Liver (tissue), 9 donors: Measurements from ENCODE around the gene MAP4K1. TPM values are rescaled to one million over a fixed set of nuclear protein-coding genes. Genes with fewer than 3 reads are reported as not detected.
A peak's percentile ranks its signal among the peaks of the same experiment; 100 is the strongest.

Source experiments
- DNase-seq: peaks from one replicate; pipeline ENCODE4 v3.0.0-alpha.2; 2017; ENCODE audit warnings: low spot score
- H3K27ac ChIP-seq, 2 donors: one replicate each; pipeline ENCODE4 v1.7.0; 2013; ENCODE audit warnings: inconsistent platforms in 2 of 2, low read length in 2 of 2, control low read depth in 1 of 2, low read depth in 1 of 2, mild to moderate bottlenecking in 1 of 2
- H3K27me3 ChIP-seq, 4 donors: one replicate each; pipeline versions ENCODE4 v1.6.1 to v1.7.0; 2013; ENCODE audit warnings: low read length in 3 of 4, inconsistent platforms in 1 of 4, mild to moderate bottlenecking in 1 of 4, moderate library complexity in 1 of 4; ENCODE audit not compliant: control insufficient read depth in 4 of 4, insufficient read depth in 4 of 4
- H3K36me3 ChIP-seq, 4 donors: one replicate each; pipeline versions ENCODE4 v1.6.1 to v1.7.0; 2013; ENCODE audit warnings: low read length in 3 of 4, mild to moderate bottlenecking in 3 of 4, low read depth in 1 of 4, moderate library complexity in 1 of 4; ENCODE audit not compliant: control insufficient read depth in 4 of 4, insufficient read depth in 3 of 4
- H3K4me1 ChIP-seq, 4 donors: one replicate each; pipeline versions ENCODE4 v1.6.1 to v1.7.0; 2013; ENCODE audit warnings: low read length in 3 of 4, mild to moderate bottlenecking in 3 of 4, moderate library complexity in 1 of 4; ENCODE audit not compliant: control insufficient read depth in 4 of 4, insufficient read depth in 4 of 4
- H3K4me3 ChIP-seq, 3 donors: one replicate each; pipeline versions ENCODE4 v1.6.1 to v1.7.0; 2013; ENCODE audit warnings: low read length in 3 of 3, control low read depth in 1 of 3, low read depth in 1 of 3, mild to moderate bottlenecking in 1 of 3
- H3K9ac ChIP-seq, 2 donors: one replicate each; pipeline ENCODE4 v1.7.0; 2013; ENCODE audit warnings: low read length in 2 of 2, mild to moderate bottlenecking in 2 of 2, moderate library complexity in 2 of 2, control low read depth in 1 of 2, low read depth in 1 of 2
- H3K9me3 ChIP-seq, 4 donors: one replicate each; pipeline versions ENCODE4 v1.6.1 to v1.7.0; 2013; ENCODE audit warnings: low read length in 3 of 4; ENCODE audit not compliant: control insufficient read depth in 4 of 4
- ATF3 ChIP-seq: IDR thresholded peaks from 2 replicates; pipeline ENCODE4 v1.6.1; 2016; ENCODE audit warnings: antibody characterized with exemption
- EGR1 ChIP-seq, 2 donors: IDR thresholded peaks; 2 replicates each; pipeline ENCODE4 v1.6.1; 2016 to 2018; ENCODE audit warnings: antibody characterized with exemption in 2 of 2, low read depth in 2 of 2
- FOXA1 ChIP-seq: IDR thresholded peaks from 2 replicates; pipeline ENCODE4 v1.6.1; 2016; ENCODE audit warnings: antibody characterized with exemption
- FOXA2 ChIP-seq: IDR thresholded peaks from 2 replicates; pipeline ENCODE4 v1.6.1; 2016; ENCODE audit warnings: antibody characterized with exemption
- GABPA ChIP-seq, 2 donors: IDR thresholded peaks in 1 of 2; conservative IDR thresholded peaks in 1 of 2; 2 replicates each; pipeline ENCODE4 v1.6.1; 2016; ENCODE audit warnings: antibody characterized with exemption in 2 of 2, mild to moderate bottlenecking in 1 of 2, moderate library complexity in 1 of 2
- HNF4A ChIP-seq, 2 donors: conservative IDR thresholded peaks; 2 replicates each; pipeline ENCODE4 v1.6.1; 2016; ENCODE audit warnings: antibody characterized with exemption in 2 of 2, mild to moderate bottlenecking in 2 of 2
- HNF4G ChIP-seq: IDR thresholded peaks from 2 replicates; pipeline ENCODE4 v1.6.1; 2016; ENCODE audit warnings: antibody characterized with exemption
- JUND ChIP-seq, 2 donors: IDR thresholded peaks; 2 replicates each; pipeline ENCODE4 v1.6.1; 2016; ENCODE audit warnings: antibody characterized with exemption in 2 of 2
- MAX ChIP-seq: IDR thresholded peaks from 2 replicates; pipeline ENCODE4 v1.6.1; 2016; ENCODE audit warnings: antibody characterized with exemption
- NR2F2 ChIP-seq: IDR thresholded peaks from 2 replicates; pipeline ENCODE4 v1.6.1; 2016; ENCODE audit warnings: antibody characterized with exemption
- RAD21 ChIP-seq, 2 donors: IDR thresholded peaks; 2 replicates each; pipeline ENCODE4 v1.6.1; 2016; ENCODE audit warnings: antibody characterized with exemption in 2 of 2, mild to moderate bottlenecking in 2 of 2
- RXRA ChIP-seq, 2 donors: IDR thresholded peaks; 2 replicates each; pipeline ENCODE4 v1.6.1; 2017 to 2018; ENCODE audit warnings: antibody characterized with exemption in 2 of 2, mild to moderate bottlenecking in 1 of 2
- SP1 ChIP-seq: IDR thresholded peaks from 2 replicates; pipeline ENCODE4 v1.6.1; 2018; ENCODE audit warnings: antibody characterized with exemption, mild to moderate bottlenecking
- TAF1 ChIP-seq: conservative IDR thresholded peaks from 2 replicates; pipeline ENCODE4 v1.6.1; 2016; ENCODE audit warnings: antibody characterized with exemption, mild to moderate bottlenecking
- YY1 ChIP-seq: IDR thresholded peaks from 2 replicates; pipeline ENCODE4 v1.6.1; 2016; ENCODE audit warnings: antibody characterized with exemption, mild to moderate bottlenecking
- ZBTB33 ChIP-seq: IDR thresholded peaks from 2 replicates; pipeline ENCODE4 v1.6.1; 2016; ENCODE audit warnings: antibody characterized with exemption
- WGBS: extraction: QIAGEN DNeasy Blood & Tissue Kit; methylation state at CpG from one replicate; pipeline ENCODE4 v1.1.7; 2013; 5-methylcytosine and 5-hydroxymethylcytosine counted together
- polyA plus RNA-seq, 2 donors: library from polyadenylated mRNA; stranded (reverse) in 1 of 2; unstranded in 1 of 2; fragments of 200-250 nt in 1 of 2; fragments of >200 nt in 1 of 2; fragmentation: Nextera tagmentation in 1 of 2; extraction: Ambion mirVana in 1 of 2; gene quantifications; one replicate each; pipeline versions ENCODE4 v1.2.1 to v1.2.3, GENCODE V29; 2013 to 2015
- total RNA-seq, 2 donors: library from RNA; depleted of rRNA; stranded (reverse); fragments of >200 nt; gene quantifications; one replicate each; pipeline ENCODE4 v1.2.3, GENCODE V29; 2014
- TF ChIP-seq, protein P1 (sequence below): fragments of 150-350 bp; IDR thresholded peaks from 2 replicates; pipeline ENCODE4 v1.5.1; 2017; ENCODE audit warnings: improper control_type of control experiment, low read depth, low read length; ENCODE audit not compliant: missing input control
- TF ChIP-seq, protein P2 (sequence below): IDR thresholded peaks from 2 replicates; pipeline ENCODE4 v1.6.1; 2016; ENCODE audit warnings: antibody characterized with exemption, mild to moderate bottlenecking
- donor health status: healthy.
- donor health status: healthy.
- donor health status: healthy.
- donor health status: healthy.
- donor health status: healthy.

MAP4K1 gene
- total and polyA plus RNA-seq, 4 donors, result 0.89 to 3.1 (median 1.9) TPM

DNA sequence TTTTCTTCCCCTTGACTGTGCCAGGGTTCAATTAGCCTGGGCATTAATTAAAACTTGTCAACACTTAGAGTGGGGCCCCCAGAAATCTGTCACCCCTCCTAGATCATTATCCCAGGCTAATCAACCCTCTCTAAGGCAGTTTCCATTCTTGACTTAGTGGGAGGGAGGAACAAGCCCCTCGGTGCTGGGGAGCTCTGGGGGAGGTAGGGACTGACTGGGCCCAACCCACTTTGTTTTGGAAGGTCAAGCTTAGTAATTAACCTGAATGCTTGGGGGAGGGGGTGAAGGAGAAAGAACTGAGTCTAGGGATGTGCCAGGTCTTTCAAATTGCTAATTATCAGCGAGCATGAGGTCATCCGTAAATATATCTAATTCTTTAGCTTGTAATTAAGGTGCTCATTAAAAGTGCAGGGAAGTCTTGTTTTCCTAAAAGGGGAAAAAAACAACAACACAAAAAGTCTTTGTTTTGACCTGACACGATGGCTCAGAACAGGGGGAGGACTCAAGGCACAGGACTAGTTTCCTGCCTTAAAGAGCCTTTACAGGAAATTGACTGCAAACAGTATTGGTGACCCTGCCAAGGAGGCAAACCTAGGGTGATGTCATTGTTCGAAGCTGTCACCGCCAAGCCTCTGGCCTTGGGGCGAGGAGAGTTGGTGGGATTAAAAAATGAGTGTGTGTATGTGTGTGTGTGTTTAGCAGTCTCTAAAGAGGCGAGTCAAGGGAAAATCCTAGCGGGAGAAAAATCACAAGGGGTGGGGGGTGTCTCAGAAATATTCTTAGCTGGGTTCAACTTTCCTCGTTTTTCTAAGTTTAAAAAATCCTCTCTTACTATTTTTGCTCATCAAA lies 49.1 kb upstream of the MAP4K1 start:
- TF ChIP-seq ZBTB33 (no peak), GABPA (IDR thresholded peaks at IDR 0.05 in 1 of 2, conservative IDR thresholded peaks at IDR 0.05 in 1 of 2) (no peak), NR2F2 (peak; percentile 51), RAD21 (IDR thresholded peaks at IDR 0.05) (peak in 1 of 2 donors; percentile 9), TAF1 (no peak), FOXA1 (no peak), HNF4A (conservative IDR thresholded peaks at IDR 0.05) (no peak), RXRA (IDR thresholded peaks at IDR 0.05) (peak in 1 of 2 donors; percentile 24), SP1 (peak; percentile 21), JUND (IDR thresholded peaks at IDR 0.05) (peak in 1 of 2 donors; percentile 56), HNF4G (no peak), MAX (no peak), YY1 (no peak), FOXA2 (no peak)
- H3K9ac ChIP-seq, result peak overlapping the region; percentile 8 to 42
- H3K9me3 ChIP-seq, result no peaks in the 10 kb centered on the region
- peak overlapping the region; percentile 75 to 92 for H3K27ac ChIP-seq
- no peaks in the 10 kb centered on the region for H3K36me3 ChIP-seq
- no peaks in the 10 kb centered on the region for H3K27me3 ChIP-seq
- H3K4me1 ChIP-seq, result peaks cover 25 to 78% (median 71%) of the 10 kb centered on the region in 4 donors
- WGBS, result 52% methylated on average over 10 of the region's 10 CpGs
- H3K4me3 ChIP-seq, result no peak overlapping the region
- DNase-seq, result no peak

DNA sequence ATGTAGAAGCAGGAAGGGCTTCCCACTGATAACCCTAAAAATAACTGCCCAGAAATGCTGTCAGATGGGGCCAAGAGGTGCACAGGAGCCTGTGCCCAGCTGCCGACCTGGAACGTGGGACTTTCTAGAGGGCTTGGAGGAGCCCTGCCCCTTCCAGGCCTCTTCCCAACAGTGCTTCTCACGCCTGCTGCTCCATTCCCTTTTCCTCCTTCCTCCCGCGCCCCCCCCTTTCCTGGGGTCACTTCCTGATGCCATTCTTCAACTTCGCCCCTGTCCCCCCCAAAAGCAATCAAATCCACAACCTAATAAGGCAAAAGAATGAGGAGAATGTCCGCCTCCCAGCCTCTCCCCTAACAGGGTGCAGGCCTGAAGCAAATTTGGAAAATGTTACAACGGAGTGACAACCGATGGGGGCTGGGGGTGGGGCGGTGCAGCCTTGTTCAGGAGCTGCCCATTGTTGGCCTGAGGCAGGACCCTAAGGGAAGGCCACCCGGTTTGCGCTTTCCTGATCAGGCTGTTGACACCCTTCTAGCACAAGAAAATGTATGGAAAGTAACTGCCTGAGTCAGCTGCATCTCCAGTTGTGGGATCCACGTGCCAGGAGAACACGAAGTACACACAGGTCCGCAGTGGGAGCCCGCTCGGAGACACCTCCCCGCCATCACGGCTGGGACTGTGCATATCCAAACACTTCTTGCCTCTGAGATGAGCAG lies 48.4 kb upstream of the MAP4K1 start:
- TF ChIP-seq YY1, result peak; percentile 19
- TF ChIP-seq, protein P1, sequence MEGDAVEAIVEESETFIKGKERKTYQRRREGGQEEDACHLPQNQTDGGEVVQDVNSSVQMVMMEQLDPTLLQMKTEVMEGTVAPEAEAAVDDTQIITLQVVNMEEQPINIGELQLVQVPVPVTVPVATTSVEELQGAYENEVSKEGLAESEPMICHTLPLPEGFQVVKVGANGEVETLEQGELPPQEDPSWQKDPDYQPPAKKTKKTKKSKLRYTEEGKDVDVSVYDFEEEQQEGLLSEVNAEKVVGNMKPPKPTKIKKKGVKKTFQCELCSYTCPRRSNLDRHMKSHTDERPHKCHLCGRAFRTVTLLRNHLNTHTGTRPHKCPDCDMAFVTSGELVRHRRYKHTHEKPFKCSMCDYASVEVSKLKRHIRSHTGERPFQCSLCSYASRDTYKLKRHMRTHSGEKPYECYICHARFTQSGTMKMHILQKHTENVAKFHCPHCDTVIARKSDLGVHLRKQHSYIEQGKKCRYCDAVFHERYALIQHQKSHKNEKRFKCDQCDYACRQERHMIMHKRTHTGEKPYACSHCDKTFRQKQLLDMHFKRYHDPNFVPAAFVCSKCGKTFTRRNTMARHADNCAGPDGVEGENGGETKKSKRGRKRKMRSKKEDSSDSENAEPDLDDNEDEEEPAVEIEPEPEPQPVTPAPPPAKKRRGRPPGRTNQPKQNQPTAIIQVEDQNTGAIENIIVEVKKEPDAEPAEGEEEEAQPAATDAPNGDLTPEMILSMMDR, result no peak
- TF ChIP-seq RAD21 (IDR thresholded peaks at IDR 0.05), result peak in 1 of 2 donors; percentile 27
- TF ChIP-seq HNF4G, result no peak
- TF ChIP-seq JUND (IDR thresholded peaks at IDR 0.05), result no peak
- peak; percentile 98 for TF ChIP-seq NR2F2
- peak; percentile 53 for TF ChIP-seq SP1
- peak; percentile 26 for TF ChIP-seq MAX
- no peak for TF ChIP-seq EGR1 (IDR thresholded peaks at IDR 0.05; ENCODE audit: low read depth in 2 of 2)
- TF ChIP-seq GABPA (IDR thresholded peaks at IDR 0.05 in 1 of 2, conservative IDR thresholded peaks at IDR 0.05 in 1 of 2), result no peak
- no peak for TF ChIP-seq ZBTB33
- no peak for TF ChIP-seq HNF4A (conservative IDR thresholded peaks at IDR 0.05)
- TF ChIP-seq TAF1, result no peak
- no peak for TF ChIP-seq ATF3
- TF ChIP-seq FOXA1, result no peak
- TF ChIP-seq FOXA2, result no peak
- TF ChIP-seq RXRA (IDR thresholded peaks at IDR 0.05), result peak; percentile 39 to 56
- TF ChIP-seq, protein P2, sequence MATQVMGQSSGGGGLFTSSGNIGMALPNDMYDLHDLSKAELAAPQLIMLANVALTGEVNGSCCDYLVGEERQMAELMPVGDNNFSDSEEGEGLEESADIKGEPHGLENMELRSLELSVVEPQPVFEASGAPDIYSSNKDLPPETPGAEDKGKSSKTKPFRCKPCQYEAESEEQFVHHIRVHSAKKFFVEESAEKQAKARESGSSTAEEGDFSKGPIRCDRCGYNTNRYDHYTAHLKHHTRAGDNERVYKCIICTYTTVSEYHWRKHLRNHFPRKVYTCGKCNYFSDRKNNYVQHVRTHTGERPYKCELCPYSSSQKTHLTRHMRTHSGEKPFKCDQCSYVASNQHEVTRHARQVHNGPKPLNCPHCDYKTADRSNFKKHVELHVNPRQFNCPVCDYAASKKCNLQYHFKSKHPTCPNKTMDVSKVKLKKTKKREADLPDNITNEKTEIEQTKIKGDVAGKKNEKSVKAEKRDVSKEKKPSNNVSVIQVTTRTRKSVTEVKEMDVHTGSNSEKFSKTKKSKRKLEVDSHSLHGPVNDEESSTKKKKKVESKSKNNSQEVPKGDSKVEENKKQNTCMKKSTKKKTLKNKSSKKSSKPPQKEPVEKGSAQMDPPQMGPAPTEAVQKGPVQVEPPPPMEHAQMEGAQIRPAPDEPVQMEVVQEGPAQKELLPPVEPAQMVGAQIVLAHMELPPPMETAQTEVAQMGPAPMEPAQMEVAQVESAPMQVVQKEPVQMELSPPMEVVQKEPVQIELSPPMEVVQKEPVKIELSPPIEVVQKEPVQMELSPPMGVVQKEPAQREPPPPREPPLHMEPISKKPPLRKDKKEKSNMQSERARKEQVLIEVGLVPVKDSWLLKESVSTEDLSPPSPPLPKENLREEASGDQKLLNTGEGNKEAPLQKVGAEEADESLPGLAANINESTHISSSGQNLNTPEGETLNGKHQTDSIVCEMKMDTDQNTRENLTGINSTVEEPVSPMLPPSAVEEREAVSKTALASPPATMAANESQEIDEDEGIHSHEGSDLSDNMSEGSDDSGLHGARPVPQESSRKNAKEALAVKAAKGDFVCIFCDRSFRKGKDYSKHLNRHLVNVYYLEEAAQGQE, result no peak
- Histone ChIP-seq H3K9me3 (no peaks in the 10 kb centered on the region), H3K4me1 (peaks cover 23 to 70% (median 64%) of the 10 kb centered on the region in 4 donors), H3K36me3 (no peaks in the 10 kb centered on the region), H3K4me3 (no peak overlapping the region), H3K27me3 (no peaks in the 10 kb centered on the region), H3K27ac (peak overlapping the region; percentile 75 to 92), H3K9ac (no peak overlapping the region)
- 73% methylated on average over 19 of the region's 19 CpGs for WGBS
- DNase-seq, result no peak
